SK-N-SH (cell line): ENCODE data around the gene NCSTN. TPM values are rescaled to one million over a fixed set of nuclear protein-coding genes. Genes with fewer than 3 reads are reported as not detected.
A peak's percentile ranks its signal among the peaks of the same experiment; 100 is the strongest.

Experiments used
- CTCF ChIA-PET: fragments of 300-600, 350-600 bp; formaldehyde crosslinking; extraction: SDS; loops from one replicate; lab custom pipeline; 2021; lab: Yijun Ruan, JAX
- POLR2A ChIA-PET: fragments of 350-600 bp; sonication (Branson Sonifier 250); formaldehyde crosslinking; extraction: SDS; loops from one replicate; lab custom pipeline; 2020; ENCODE audit warnings: antibody characterized with exemption, inconsistent platforms; lab: Yijun Ruan, JAX
- DNase-seq: peaks from one replicate; pipeline ENCODE4 v3.0.0; 2012
- H2AFZ ChIP-seq: fragments of 200-600 bp; sonication (generic); 2 replicates; pipeline ENCODE4 v1.8.1; 2016; ENCODE audit warnings: antibody characterized with exemption, mild to moderate bottlenecking, low read depth
- H3F3A ChIP-seq: fragments of 200-600 bp; sonication (generic); replicated peaks from 2 replicates; pipeline ENCODE3; 2016; ENCODE audit warnings: antibody characterized with exemption, mild to moderate bottlenecking; ENCODE audit not compliant: insufficient read depth
- H3K27ac ChIP-seq, 2 experiments: fragments of 200-500 bp in 1 of 2; fragments of 200-600 bp in 1 of 2; sonication (Bioruptor generic) in 1 of 2; sonication (generic), shearing (Covaris generic) in 1 of 2; 2 replicates each; pipeline versions ENCODE4 v1.5.1 to v1.6.1; 2014 to 2016; ENCODE audit warnings: low read depth in 2 of 2, inconsistent platforms in 1 of 2, low read length in 1 of 2, mild to moderate bottlenecking in 1 of 2, mixed read lengths in 1 of 2
- H3K27me3 ChIP-seq: fragments of 200-600 bp; sonication (generic), shearing (Covaris generic); 2 replicates; pipeline ENCODE4 v1.6.1; 2016; ENCODE audit warnings: mixed run types; ENCODE audit not compliant: insufficient read depth
- H3K36me3 ChIP-seq, 2 experiments: fragments of 200-500 bp in 1 of 2; fragments of 200-600 bp in 1 of 2; sonication (Bioruptor generic) in 1 of 2; sonication (generic) in 1 of 2; replicated peaks in 1 of 2; 2 replicates each; pipeline versions ENCODE3 to v1.5.1; 2014 to 2016; ENCODE audit warnings: low read length in 1 of 2, mild to moderate bottlenecking in 1 of 2; ENCODE audit not compliant: insufficient read depth in 2 of 2, control insufficient read depth in 1 of 2
- H3K4me1 ChIP-seq, 2 experiments: fragments of 200-500 bp in 1 of 2; fragments of 200-600 bp in 1 of 2; sonication (Bioruptor generic) in 1 of 2; sonication (generic), shearing (Covaris generic) in 1 of 2; 2 replicates each; pipeline versions ENCODE4 v1.5.1 to v1.6.1; 2014 to 2016; ENCODE audit warnings: low read depth in 1 of 2, low read length in 1 of 2, mixed run types in 1 of 2; ENCODE audit not compliant: insufficient read depth in 2 of 2, control insufficient read depth in 1 of 2
- H3K4me2 ChIP-seq: fragments of 200-600 bp; sonication (generic), shearing (Covaris generic); 2 replicates; pipeline ENCODE4 v1.6.1; 2017; ENCODE audit warnings: mixed run types
- H3K4me3 ChIP-seq, 2 experiments: fragments of 200-500 bp in 1 of 2; fragments of 200-600 bp in 1 of 2; sonication (Bioruptor generic) in 1 of 2; sonication (generic), shearing (Covaris generic) in 1 of 2; 2 replicates each; pipeline versions ENCODE4 v1.5.1 to v1.8.1; 2014 to 2016; ENCODE audit warnings: low read depth in 2 of 2, inconsistent platforms in 1 of 2, low read length in 1 of 2, mild to moderate bottlenecking in 1 of 2, mixed read lengths in 1 of 2, moderate library complexity in 1 of 2
- H3K79me2 ChIP-seq: fragments of 200-600 bp; sonication (generic); 2 replicates; pipeline ENCODE4 v1.8.1; 2017; ENCODE audit warnings: mild to moderate bottlenecking; ENCODE audit not compliant: insufficient read depth
- H3K9ac ChIP-seq: fragments of 200-600 bp; sonication (generic); 2 replicates; pipeline ENCODE4 v1.6.1; 2017; ENCODE audit warnings: mixed run types
- H3K9me2 ChIP-seq: fragments of 200-600 bp; sonication (generic); 2 replicates; pipeline ENCODE4 v1.6.1; 2017; ENCODE audit warnings: mixed run types
- H3K9me3 ChIP-seq: fragments of 200-600 bp; sonication (generic); 2 replicates; pipeline ENCODE4 v1.6.1; 2017; ENCODE audit warnings: mixed run types, mild to moderate bottlenecking, moderate library complexity
- H4K20me1 ChIP-seq: fragments of 200-600 bp; sonication (generic); 2 replicates; pipeline ENCODE4 v1.6.1; 2017; ENCODE audit warnings: mild to moderate bottlenecking, mixed run types; ENCODE audit not compliant: insufficient read depth
- FOXM1 ChIP-seq: IDR thresholded peaks from 2 replicates; pipeline ENCODE4 v1.4.0; 2012; ENCODE audit warnings: low read depth, mild to moderate bottlenecking
- MXI1 ChIP-seq: IDR thresholded peaks from 2 replicates; pipeline ENCODE4 v1.6.1; 2012; ENCODE audit warnings: mild to moderate bottlenecking, low read depth, low read length, improper control_type of control experiment
- NFIC ChIP-seq: IDR thresholded peaks from 2 replicates; pipeline ENCODE4 v1.4.0; 2012; ENCODE audit warnings: borderline replicate concordance
- PBX3 ChIP-seq: IDR thresholded peaks from 2 replicates; pipeline ENCODE4; 2012
- REST ChIP-seq: IDR thresholded peaks from 2 replicates; pipeline ENCODE4 v1.6.1; 2012; ENCODE audit warnings: mild to moderate bottlenecking, low read depth, low read length, moderate library complexity
- USF1 ChIP-seq: IDR thresholded peaks from 2 replicates; pipeline ENCODE4 v1.4.0; 2012; ENCODE audit warnings: low read depth, borderline replicate concordance
- ZBTB33 ChIP-seq: IDR thresholded peaks from 2 replicates; pipeline ENCODE4 v1.4.0; 2012; ENCODE audit warnings: low read depth, borderline replicate concordance
- WGBS: methylation state at CpG from one replicate; pipeline ENCODE4 v1.1.6; 2017; ENCODE audit warnings: low lambda C conversion rate; 5-methylcytosine and 5-hydroxymethylcytosine counted together
- polyA plus RNA-seq, 3 experiments: library from polyadenylated mRNA; depleted of rRNA; stranded (reverse); fragments of >200 nt; gene quantifications; 2 replicates each; pipeline ENCODE4 v1.2.3, GENCODE V29; 2012

NCSTN gene
- polyA plus RNA-seq, 1 of the 3 experiments (the other 2 are of a cell fraction) = 165 TPM

GRCh38 chr1:160374306-160375110, 31.3 kb downstream of the NCSTN start (continued):
- no peak for TF ChIP-seq PBX3
- TF ChIP-seq USF1 = no peak
- TF ChIP-seq NFIC = no peak
- TF ChIP-seq REST = no peak
- no peak for TF ChIP-seq ZBTB33

GRCh38 chr1:160375788-160376524, 32.8 kb downstream of the NCSTN start:
- H3K27me3 ChIP-seq = no peaks in the 10 kb centered on the region
- ChIA-PET CTCF (interaction anchor here (0.6 to 8.4 kb wide), 34 partner anchors 12 to 352 kb away, joined by 3 to 100 read pairs (median 6); partner anchors contain the start of genes IGSF8, NCSTN, NHLH1 and PEX19), POLR2A (interaction anchor here (1.3 kb wide), 1 partner anchor 40 kb away, joined by 3 read pairs; no protein-coding TSS in a partner anchor)
- no peak overlapping the region for H3K27ac ChIP-seq
- H3K9me3 ChIP-seq = no peaks in the 10 kb centered on the region
- H3K4me3 ChIP-seq = no peak overlapping the region
- DNase-seq = no peak
- H3K9ac ChIP-seq = no peak overlapping the region
- no peaks in the 10 kb centered on the region for H4K20me1 ChIP-seq
- 0 out of 2 replicates have a peak overlapping the region, but pooled peaks have one; percentile 11 for H3K4me2 ChIP-seq
- no peak overlapping the region; the same call in 1 of the 2 replicates for H2AFZ ChIP-seq
- no peaks in the 10 kb centered on the region for H3K9me2 ChIP-seq
- H3K79me2 ChIP-seq = no peaks in the 10 kb centered on the region
- no peaks in the 10 kb centered on the region for H3K36me3 ChIP-seq
- WGBS = 46% methylated on average over 9 of the region's 9 CpGs
- TF ChIP-seq MXI1 = no peak
- TF ChIP-seq ZBTB33 = no peak
- TF ChIP-seq FOXM1 = no peak
- no peaks in the 10 kb centered on the region for H3F3A ChIP-seq
- H3K4me1 ChIP-seq = peaks cover 0 to 9% of the 10 kb centered on the region in 2 experiments; a peak in 2 of 4 replicates
